Eye (tissue), 1 donor: ENCODE data around the gene SLC16A14.

Source experiments
- DNase-seq: peaks from one replicate; pipeline ENCODE4 v3.0.0-alpha.2; 2015

Gene SLC16A14

GRCh38 chr2:230023313-230023712 is 45.4 kb downstream of the SLC16A14 start:
- no peak for DNase-seq

- DNase-seq = no peak
These were observed 49.0 kb downstream of the SLC16A14 start for GRCh38 chr2:230019742-230020141.

GRCh38 chr2:230018153-230018552 is 50.6 kb downstream of the SLC16A14 start:
- no peak for DNase-seq

DNA sequence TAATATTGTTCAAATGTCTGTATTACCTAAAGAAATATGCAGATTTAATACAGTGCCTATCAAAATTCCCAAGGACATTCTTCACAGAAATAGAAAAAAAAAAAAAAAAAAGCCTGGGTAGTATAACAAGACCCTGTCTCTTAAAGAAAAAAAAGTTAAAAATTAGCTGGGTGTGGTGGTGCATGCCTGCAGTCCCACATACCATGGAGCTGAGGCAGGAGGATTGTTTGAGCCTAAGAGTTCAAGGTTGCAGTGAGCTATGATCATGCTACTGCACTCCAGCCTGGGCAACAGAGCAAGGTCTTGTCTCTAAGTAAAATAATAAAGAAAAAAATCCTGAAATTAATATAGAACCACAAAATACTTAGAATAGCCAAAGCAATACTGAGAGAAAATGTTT is 51.9 kb downstream of the SLC16A14 start:
- DNase-seq = no peak

- peak; percentile 13 for DNase-seq
These were observed 56.3 kb downstream of the SLC16A14 start for GRCh38 chr2:230012267-230012884.

GRCh38 chr2:230011617-230012016 is 57.1 kb downstream of the SLC16A14 start:
- DNase-seq = no peak

DNA sequence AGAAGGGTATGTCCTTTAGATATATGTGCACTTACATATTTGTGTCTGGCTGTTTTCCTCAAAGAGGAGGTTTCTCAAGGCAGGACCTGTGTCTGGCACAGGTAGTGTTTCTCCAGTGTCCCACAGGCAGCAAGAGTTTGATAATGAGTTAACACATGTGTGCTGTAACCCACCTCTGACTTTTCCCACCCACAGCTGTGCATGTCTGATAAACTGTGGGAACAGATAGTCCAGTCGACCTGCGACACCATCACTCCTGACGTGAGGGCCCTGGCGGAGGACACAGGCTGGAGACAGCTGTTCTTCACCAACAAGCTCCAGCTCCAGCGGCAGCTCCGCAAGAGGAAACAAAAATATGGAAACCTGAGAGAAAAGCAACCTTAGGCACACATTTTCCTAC is 58.2 kb downstream of the SLC16A14 start:
- no peak for DNase-seq

DNA sequence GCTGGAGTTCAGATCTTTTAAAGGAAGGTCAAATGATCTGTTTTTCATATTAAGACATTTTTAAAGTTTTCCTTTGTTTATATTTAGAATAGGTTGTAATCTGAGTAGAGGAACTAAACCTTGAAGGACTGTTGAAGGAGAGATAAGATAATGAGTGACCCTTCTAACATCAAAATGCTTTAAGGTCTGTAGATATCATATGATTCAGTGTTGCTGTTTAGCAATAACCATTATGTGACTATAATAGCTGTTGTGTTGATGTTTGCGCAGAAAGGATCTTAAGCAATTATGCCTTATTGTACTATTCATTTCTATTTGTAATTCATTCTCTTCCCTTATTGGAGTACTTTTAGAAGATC is 60.0 kb downstream of the SLC16A14 start:
- no peak for DNase-seq

DNA sequence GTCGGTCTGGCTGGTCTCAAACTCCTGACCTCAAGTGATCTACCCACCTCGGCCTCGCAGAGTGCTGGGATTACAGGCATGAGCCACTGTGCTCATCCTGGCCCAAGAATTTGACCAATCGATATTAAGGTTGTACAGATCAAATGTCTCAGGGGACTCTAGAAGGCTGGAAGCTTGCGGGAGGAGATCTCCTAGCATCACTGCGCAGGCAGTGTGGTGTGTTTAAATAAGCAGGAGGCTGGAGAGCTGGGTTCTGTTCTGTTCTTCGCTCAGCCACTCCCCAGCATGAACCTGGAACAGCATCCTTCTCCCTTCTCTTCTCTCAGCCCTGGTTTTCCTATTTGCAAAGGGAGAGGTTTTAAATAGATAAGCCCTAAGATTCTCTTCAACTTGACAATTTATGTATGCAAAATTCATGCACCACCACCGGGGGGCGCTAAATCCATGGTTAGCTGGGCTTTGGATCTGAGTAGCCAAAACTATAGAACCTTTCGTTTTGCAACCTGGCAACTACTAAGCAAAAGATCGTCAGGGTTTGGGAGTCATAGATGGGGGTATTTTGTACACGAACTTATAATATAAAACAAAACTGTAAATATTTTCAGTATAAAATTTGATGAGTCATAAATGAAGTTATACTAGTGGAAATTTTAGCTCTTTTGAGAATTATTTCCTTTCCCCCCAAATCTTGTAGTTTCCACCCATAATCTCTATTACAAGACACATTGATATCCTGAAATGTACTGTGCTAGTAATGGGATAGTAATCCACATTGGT is 60.6 kb downstream of the SLC16A14 start:
- peak; percentile 78 for DNase-seq

GRCh38 chr2:230000118-230000841 is 68.4 kb downstream of the SLC16A14 start:
- no peak for DNase-seq

DNA sequence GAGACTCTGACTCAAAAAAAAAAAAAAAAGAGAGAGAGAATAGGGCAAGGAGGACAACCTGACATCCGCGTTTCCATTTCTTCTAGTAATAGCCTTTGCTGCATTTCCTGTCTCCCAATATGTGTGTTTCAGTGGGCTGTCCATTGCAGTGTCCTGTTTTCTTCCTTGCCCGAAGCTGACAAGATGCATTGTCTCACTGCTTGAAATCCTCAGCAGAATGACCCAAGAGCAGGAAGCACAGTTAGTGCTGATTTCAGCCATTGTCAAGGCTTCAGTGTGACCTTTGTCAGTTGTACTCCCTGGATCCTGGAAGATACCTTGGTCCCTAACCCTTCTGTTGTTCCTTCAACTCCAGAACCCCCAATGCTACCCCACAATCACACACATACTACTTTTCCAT is 71.2 kb downstream of the SLC16A14 start:
- DNase-seq = no peak

DNA sequence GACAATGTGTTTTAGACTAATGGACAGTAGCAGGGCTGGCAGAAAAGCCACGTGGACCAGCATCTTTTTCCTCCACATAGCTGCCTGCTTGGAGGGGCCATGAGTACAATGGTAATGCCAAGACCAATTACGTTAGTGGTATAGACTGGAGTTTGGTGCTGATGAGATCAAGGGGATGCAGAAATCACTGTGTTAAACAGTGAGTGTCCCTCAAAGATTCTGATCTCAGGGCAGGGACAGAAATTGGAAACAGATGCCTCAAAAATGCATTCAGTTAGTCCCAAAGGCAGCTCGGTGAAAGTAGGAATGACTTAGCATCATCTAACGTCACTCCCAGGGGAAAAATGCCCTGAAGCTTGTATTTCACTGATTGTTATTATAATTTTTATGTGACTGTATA is 72.4 kb downstream of the SLC16A14 start:
- no peak for DNase-seq

- no peak for DNase-seq
These were observed 75.5 kb downstream of the SLC16A14 start for GRCh38 chr2:229993236-229993635.
